Stimulated activated CD4-positive, alpha-beta T cell treated with anti-CD3 and anti-CD28 coated beads, Interleukin-4, amount 100 ng/mL, for 24 hours (primary cell): Measurements from ENCODE around the gene CLDN20.

Experiments
- DNase-seq: peaks from one replicate; pipeline ENCODE4 v3.0.0-alpha.2; 2020

CLDN20 gene

DNA sequence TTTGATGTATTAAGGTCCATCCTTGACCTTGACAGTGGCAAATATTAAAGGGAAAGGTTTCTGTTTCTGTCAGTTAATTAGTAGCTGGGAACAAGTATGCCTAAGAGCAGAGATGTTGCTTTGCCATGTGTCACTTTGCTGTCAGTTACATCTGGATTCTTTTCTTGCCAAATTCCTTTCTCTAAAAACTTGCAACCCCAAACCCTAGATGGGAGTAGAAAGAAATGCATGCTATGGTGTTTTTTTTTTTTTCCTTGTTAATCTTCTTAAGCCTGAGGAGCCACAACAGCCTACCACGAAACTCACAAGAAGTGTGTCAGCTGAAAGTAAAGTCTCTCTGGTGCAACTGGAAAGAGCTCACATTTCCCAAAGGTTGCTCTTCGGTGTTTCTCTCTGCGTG, 18.0 kb upstream of the CLDN20 start:
- no peak for DNase-seq

DNA sequence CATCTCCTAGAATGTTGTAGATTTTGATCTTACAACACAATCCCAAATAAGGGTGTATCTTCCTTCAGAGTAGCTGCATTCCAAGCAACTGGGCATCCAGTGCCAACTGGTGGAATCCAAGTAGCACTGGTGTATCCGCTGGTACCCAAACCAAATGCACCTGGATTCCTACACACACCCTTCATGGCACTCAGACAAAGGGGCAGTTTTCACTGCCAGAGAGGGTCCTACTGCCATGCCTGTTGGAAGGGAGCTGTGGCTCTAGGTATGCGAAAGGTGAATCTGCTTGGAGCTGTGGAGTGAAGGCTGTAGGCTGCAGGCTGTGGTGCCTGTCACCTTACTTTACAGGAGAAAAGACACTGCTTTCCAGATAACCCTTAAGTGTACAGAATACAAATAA, 17.0 kb upstream of the CLDN20 start:
- no peak for DNase-seq

DNA sequence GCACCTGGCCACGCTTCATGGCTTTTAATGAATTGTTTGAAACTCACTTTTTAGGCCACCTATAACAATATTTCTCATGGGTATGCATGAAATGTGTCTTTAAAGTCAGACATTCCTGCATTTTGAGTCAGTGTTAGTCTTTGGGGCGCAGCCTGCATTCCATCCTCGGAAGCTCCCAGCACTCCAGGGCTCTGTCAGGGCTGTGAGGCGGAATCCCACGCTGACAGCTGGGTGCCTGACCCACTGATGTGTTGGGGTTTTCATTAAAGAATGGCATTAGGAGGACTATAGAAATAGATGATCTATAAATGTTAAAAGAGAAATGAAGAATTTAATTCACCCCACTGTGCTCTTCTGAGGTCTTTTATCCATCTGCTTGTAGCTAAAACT, 16.2 kb upstream of the CLDN20 start:
- DNase-seq, result no peak

DNA sequence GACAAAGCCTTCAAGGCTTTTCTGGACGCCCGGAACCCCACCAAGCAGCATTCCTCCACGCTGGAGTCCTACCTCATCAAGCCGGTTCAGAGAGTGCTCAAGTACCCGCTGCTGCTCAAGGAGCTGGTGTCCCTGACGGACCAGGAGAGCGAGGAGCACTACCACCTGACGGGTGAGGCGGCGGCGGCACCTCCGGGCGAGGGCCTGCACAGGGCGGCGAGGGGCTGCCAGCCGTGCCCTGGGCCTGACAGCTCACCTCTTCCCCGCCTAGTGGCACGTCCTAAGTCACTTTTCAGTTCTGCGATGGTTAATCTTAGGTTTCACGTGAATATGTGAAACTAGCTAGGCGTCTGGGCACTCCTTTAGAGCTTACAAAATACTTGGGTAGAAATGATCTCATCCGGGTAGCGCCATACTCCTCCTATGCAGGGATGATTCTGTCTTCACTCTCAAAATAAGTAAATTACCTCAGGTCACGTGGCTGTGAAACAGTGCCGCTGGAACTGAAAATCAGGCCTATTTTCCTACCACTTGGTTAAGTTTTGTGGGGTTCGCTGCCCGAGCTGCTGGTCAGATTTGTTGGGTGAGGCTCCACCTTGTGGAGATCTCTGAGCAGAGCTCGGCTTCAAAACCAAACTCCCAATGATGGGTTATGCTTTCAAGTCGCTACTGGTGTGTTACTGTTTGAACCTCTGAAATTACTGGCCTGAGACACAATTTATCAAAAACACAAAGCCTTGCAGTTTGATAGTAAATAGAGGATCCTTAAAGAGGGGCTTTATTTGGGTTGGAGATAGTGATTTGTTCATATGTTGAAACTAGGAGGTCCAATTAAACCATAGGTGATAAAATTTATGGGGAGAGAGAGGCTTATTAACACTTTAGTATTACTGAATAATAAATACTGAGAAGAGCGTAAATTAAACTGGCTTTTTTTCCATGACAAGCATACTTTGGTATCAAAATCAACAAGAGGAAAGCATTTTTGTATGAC, 15.5 kb upstream of the CLDN20 start:
- DNase-seq, result peak; percentile 32

DNA sequence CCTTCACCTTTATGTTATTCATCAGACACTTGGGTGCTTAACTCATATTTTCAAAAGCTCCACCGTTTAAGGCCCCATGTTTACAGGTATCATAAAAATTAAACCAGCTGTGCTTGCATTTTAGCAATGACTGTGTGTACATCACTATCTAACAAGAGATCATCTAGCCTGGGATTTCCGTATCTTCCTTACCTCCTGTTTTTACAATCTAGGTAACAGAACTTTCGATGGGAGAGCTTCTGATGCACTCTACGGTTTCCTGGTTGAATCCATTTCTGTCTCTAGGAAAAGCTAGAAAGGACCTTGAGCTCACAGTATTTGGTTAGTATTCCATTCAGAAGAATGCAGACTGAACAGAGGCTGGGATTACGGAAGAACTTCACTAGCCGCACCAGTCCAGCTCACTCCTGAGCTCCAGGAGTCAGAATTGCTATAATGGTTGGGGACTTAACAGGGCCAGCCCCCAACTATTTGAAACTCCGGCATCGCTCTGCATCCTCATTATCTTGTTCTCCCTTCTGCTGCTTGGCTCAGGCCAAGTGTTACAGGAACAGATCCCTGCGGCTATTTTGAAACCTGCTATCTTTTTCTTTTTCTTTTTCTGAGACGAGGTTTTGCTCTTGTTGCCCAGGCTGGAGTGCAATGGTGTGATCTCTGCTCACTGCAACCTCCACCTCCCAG, 13.0 kb upstream of the CLDN20 start:
- no peak for DNase-seq

DNA sequence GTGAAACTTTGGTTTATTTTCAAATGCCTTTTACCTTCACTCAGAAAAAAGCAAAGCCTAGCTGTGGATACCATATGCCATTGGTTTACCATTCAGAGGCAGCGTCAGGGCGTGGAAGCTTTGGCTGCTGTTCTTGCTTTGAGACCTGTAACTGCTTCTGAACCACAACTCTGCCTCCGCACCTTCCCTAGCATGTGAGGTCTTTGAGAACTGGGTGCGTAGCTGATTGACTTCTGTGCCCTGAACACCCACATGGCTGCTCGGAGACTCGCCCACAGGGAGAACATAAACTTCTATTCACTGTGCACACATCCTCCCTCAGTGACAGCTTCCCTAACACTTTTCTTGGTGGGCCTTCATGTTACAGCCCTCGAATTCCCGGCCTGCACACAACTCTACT, 11.2 kb upstream of the CLDN20 start:
- DNase-seq, result no peak

DNA sequence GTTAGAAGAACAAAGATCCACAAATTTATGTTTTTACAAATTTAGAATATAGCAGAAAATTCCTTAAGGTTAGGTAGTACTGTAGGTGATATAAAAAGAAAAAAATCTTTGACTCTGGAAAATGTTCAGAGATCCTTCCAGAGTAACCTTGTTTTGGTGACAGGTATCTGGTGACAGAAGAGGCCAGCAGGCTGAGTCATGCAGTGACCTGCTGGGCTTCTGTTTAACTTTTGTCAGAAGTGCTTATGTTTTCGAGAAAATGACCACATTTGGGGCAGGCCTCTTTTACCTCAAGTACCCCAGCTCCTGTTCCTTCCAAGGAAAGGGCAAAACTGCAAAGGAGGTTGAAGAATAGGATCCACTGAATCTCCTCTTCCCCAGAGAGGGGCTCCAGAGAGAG, 10.5 kb upstream of the CLDN20 start:
- DNase-seq, result no peak

DNA sequence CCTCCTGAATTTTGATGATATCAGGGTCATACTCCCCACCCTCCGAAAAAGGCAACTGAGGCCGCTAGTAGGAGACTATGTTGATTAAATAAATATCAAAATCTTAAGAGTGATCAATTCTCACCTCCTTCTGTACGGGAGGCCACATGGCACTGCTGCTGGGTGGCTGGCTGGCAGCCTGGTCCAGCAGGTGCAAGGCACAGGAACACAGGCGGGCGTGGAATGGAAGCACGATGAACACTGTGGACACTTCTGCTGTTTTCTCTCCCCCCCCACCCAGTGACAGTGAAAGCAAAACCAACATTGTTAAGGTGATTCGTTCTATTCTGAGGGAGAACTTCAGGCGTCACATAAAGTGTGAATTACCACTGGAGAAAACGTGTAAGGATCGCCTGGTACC, 9.7 kb upstream of the CLDN20 start:
- DNase-seq, result no peak

DNA sequence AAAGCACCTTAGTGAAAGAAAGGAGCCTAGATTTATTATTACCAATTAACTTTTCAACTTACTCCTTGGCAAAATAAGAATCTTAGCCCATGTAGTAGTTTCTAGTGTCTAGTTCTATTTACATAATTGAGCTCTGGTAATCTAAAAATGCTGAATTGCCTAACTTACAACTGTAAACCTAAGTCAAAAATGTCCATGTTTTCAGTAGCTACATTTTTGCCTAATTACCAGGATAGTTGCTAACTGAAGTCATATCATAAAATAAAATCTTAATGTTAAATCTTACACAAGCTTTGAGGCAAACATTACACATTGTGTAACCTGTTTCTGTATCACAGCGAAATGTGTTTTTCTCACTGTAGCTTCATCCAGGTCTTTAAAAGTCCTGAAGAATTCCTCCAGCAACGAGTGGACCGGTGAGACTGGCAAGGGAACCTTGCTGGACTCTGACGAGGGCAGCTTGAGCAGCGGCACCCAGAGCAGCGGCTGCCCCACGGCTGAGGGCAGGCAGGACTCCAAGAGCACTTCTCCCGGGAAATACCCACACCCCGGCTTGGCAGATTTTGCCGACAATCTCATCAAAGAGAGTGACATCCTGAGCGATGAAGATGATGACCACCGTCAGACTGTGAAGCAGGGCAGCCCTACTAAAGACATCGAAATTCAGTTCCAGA, 7.6 kb upstream of the CLDN20 start:
- DNase-seq, result no peak

DNA sequence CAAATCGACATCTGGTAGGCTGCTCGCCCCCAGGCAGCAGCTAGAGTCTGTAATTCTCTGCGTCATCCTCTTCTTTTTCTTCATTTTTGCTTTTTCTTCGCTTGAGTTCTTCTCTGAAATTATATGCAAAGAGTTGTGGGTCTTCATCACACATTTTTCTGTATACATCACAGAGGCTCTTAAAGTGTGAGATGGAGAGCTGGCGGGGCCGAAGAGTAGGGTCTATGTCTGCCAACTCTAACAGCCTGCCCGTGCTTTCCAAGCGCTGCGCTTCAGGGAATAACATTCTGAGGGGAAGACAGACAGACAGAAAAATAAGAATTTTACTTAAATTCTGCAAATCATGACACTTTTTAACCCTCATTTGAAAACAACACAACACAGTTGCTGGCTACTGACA, 6.0 kb upstream of the CLDN20 start:
- no peak for DNase-seq

DNA sequence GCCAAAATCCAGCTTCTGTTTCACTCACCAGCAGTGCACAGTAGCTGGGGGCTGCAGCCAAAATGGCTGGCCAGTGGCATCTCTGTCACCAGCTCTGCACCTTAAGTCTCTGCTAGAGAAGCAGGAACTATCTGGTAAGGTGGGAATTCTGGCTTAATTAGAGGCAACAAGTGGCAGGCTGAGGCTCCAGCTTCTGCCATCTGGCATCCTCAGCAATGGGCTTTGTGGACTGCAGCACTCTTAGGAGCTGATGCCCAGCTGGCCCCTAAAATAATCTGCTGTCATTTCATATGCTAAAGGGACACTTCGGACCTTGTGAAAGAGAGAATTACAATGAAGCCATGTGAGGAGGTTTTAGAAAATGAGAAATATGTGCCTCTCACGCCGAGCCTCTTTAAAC, 4.6 kb upstream of the CLDN20 start:
- no peak for DNase-seq

DNA sequence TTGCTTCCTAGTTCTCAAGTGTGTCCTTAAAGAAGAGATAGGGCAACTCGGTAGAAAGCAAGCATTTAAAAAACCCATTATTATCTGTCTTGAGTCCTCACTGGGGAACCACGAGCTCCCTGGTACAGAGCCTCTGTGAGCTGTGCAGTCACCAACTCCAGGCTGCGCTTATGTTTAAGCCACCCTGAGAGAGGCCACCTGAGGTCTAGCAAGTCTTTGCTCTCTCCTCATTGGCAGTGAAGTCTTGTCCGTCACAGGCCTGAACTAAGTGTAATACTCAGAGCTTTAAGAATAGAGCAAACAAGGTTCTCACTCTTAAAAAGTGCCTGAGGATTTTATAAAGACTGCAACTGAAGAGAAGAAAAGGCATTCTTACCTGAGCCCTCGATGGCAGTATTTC, 3.9 kb upstream of the CLDN20 start:
- DNase-seq, result no peak

DNA sequence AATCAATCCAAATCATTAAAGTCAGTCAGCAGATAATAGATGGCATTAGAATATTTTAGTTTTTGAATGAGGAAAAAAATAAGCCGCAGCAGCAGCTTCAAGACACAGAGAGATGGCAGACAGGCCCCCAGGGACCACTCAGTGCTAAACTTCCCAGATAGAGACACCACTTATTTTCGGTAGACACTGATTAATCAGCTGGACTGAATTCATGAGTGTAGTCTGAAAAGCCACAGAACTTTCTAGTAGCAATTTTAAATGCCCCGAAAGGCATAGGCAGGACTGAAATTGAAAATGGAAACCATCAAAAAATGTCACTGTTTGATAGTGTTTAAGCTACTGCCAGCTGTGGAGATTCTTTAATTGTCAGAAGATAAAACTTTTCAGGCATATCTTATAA, 3.1 kb upstream of the CLDN20 start:
- DNase-seq, result no peak

DNA sequence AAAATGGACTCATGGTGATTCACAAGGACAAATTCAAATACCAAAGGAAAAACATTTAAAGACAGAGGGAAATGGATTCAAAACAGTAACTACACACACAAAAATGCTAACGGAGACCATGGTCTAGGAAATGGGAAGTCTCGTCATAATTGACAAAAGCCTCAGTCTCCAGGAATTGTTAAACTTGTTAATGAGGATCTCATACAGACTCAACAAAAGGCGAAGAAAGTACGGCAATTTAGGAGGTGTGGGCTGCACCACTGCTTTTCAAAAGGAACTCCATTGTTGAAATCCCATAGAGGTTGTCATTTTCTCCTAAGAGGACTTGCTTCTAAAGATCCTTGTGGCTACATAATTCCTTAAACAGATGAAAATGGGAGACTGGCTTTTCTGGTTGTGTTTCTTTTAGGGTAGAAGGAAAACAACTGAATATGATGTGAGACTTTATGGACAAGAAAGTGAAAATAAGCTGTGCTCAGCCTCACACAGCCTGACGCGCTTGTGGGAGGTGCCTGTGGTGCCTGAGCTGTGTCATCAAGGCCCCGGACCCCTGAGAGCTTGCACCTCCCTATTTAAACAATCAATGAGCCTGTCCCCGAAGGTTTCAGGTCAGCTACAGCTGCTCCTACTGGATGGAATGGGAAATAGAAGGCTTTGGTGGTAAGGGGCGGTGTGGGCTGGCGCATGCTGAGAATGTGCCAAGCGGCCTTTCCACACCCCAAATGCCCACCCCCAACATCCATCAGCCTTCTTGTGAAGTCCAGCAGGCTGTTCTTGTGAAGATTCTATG, 2.5 kb upstream of the CLDN20 start:
- no peak for DNase-seq

DNA sequence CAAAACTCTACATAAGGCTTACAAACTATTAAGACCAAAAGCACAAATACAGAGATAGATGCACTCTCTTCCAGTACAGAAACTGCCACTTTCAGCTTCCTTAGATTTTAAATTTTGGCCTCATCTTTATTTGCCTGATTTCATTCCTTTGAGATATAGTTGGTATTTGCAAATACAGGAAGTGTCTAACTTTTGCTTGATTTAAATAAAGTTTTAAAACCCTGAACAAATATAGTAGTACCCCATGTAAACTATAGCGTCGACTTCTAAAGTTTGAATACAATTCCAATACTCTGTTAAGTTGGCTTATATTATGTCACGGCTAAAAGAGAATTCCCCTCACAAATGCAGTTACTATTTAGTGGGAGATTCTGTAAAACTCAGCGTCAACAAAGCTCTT, 1.2 kb upstream of the CLDN20 start:
- no peak for DNase-seq

DNA sequence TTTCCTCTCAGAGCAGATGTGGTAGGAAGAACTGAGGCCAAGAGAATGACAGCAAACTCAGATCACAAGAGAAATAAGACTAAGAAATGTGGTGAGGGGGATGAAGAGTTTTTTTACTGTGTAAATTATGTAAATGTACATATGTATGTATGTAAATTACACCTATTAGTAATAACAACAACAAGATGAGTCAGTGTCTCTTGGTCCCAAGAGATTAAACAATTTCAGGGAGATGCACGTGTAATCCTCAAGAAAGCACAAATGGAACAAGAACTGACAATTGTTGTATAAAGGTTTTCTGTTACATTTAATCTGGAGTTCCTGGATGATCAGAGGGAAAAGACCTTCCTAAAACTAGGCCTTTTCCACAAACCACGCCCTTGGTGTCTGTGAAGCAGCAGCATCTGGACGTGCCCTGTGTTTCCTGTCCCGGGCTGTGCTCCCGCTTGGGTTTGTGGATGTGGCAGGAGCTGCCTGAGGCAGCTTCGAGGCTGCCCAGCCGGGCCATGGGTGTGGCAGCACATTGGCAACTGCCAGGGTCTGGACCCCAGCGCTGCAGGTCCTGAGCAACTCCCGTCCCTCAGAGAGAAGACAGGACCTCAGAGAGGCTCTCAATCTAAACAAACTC, 994 bp downstream of the CLDN20 start:
- no peak for DNase-seq

DNA sequence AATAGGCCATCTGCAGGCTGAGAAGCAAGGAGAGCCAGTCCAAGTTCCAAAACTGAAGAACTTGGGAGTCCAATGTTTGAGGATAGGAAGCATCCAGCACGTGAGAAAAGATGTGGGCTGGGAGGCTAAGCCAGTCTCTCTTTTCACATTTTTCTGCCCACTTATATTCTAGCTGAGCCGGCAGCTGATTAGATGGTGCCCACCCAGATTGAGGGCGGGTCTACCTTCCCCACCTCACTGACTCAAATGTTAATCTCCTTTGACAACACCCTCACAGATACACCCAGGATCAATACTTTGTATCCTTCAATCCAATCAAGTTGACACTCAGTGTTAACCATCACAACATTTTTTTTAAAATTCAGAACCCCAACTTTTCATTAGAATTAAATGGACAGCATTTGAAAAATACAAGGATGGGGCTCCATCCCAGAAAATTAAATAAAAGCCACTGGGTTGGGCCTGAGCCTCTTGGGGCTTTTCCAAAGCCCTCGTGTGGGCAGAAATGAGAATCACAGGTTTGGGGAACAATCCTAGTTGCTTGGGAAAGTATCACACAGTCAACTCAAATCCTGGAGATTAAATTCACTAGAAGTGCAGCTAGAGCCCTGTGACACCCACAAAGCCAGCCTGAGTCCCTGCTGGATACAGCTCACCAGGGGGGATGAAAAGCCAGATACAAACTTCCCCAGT, 2.2 kb downstream of the CLDN20 start:
- DNase-seq, result no peak

DNA sequence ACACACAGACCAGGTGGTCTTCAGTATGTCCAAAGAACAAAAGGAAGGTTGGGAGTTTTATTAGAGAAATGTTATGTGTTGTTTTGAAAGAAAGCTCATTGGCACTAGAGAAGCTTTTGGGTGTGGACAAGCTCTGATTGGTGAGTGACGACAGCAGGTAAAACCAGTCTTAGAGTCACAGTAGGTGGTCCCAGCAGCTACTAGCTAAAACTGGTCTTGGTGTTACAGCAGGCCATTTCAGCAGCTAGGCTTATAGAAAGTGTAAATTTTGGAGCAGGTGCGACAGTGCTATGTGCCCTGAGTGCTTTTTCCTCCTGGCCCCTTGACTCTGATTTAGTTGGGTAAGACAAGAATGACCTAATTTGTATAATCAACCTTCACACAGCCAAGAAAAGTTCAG, 3.6 kb downstream of the CLDN20 start:
- no peak for DNase-seq

DNA sequence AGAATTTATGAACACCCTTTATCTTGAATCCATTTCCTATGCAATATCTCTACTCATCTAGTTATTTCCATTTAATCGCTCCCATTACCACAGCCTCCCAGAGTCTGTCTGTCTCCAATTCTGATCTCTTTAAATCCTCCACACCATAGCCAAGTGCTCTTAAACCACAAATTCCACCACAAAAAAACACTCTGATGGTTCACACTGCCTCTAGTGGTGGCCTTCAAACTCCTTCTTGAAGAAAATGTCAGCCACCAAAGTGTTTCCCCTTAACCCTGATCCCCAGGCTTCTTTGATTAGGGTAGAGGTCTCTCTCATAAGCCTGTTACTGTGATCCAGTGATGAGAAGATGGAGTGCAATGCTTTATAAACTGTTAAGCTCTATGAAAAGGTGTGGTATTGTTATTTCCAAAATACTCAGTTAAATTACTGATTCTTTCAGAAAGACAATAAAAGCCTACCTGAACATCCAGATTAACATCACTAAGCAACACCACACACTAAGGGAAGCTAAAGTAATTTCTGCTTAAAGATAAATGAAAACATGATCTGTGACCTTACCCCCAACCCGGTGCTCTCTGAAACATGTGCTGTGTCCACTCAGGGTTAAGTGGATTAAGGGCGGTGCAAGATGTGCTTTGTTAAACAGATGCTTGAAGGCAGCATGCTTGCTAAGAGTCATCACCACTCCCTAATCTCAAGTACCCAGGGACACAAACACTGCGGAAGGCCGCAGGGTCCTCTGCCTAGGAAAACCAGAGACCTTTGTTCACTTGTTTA, 4.5 kb downstream of the CLDN20 start:
- peak; percentile 30 for DNase-seq

DNA sequence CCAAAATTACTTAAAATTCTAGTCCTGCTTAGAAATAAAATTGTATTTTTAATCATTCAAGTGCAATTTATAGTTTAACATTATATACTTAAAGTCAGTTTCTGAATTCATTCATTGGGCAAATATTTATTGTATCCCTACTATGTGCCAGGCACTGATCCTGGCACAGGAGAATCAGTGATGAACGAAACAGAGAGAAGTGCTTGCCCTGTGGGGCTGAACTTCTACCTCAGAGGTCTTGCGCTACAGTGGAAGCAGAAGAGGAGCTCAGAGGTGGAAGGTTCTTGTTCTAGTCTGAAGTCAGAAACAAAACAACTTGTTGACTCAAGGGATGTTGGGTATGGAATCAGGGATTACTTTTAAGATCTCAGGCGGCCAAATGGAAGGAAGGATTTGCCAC, 6.0 kb downstream of the CLDN20 start:
- DNase-seq, result no peak

DNA sequence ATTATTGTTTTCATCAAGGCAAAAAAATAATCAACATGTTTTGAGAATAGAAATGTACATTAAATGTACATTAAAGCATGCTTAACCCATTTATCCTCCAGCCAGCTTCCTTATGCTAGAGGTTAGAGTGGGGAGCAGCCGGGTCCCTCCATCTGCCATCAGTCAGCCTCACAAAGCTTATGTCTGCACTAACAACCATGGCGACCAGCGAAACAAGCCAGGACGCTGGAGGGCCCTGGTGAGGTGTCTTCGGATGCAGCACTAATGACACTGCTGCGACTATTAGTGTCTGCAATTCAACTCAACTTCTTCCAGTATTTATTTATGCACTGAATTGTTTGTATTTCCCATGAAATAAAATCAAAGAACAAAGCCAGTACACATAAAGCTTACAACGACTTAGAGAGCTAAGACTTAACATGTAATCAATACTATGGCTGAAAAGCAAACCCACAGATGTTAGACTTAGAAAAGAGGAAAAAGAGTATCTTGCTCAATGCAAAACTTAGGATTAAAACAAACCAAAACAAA, 6.8 kb downstream of the CLDN20 start:
- DNase-seq, result no peak
